Measurements from ENCODE around the gene MMP15.

DNA sequence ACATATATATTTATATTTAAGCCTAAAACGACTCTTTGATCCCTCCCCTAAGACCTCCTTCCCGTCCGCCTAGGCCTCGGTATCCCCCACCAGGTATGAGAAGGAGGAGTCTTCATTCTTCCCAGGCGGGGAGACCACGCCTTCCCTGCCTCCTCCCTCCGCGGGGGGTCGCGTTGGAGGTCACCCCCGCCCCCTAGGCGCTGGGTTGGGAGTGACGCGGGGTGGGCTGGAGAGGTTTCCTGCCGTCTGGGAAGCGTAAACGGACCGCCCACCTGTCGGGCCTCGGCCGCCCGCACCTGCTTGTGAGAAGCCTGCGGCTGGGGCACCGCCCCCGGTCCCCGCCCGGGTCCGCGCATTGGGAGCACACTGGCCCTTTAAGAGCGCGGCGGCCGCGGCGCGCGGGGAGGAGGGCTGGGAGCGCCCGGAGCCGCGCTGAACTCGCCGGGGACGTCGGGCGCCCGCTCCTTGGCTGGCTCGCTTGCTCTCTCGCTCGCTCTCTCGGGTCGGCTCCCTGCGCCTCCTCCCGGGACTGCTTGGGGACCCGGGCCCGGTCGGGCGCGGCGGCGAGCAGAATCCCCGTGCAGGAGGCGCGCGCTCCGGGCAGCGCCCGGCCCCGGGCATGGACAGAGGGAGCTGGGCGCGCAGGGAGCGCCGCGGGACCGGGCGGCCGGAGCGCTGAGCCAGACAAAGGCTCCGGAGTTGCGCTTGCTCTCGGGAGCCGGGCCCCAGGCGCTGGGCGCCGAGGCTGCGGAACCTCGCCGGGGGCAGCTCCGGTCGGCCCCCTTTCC lies at the start of gene MMP15:
- TF ChIP-seq, protein P1, sequence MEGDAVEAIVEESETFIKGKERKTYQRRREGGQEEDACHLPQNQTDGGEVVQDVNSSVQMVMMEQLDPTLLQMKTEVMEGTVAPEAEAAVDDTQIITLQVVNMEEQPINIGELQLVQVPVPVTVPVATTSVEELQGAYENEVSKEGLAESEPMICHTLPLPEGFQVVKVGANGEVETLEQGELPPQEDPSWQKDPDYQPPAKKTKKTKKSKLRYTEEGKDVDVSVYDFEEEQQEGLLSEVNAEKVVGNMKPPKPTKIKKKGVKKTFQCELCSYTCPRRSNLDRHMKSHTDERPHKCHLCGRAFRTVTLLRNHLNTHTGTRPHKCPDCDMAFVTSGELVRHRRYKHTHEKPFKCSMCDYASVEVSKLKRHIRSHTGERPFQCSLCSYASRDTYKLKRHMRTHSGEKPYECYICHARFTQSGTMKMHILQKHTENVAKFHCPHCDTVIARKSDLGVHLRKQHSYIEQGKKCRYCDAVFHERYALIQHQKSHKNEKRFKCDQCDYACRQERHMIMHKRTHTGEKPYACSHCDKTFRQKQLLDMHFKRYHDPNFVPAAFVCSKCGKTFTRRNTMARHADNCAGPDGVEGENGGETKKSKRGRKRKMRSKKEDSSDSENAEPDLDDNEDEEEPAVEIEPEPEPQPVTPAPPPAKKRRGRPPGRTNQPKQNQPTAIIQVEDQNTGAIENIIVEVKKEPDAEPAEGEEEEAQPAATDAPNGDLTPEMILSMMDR (IDR thresholded peaks at IDR 0.05): no peak
- TF ChIP-seq POLR2A (IDR thresholded peaks at IDR 0.05) (no peak), EP300 (IDR thresholded peaks at IDR 0.05) (no peak), POLR2AphosphoS5 (IDR thresholded peaks at IDR 0.05) (peak in 2 of 4 donors; percentile 12 to 49)
